SK-N-SH treated with all-trans-retinoic acid at 6 μM for 48 hours (cell line): ENCODE data around the gene DDX20.

Source experiments
- ATAC-seq: fragments of 200-7000 bp; cut with Tn5 transposase; 3 replicates; pipeline ENCODE4 v1.9.1; 2020; ENCODE audit warnings: mild to moderate bottlenecking, moderate library complexity
- BACH2 ChIP-seq: fragments of 250-450 bp; sonication (Bioruptor Pico); IDR thresholded peaks from 2 replicates; pipeline ENCODE4 v1.9.0; 2021; ENCODE audit warnings: mild to moderate bottlenecking, borderline replicate concordance
- ESRRG ChIP-seq: fragments of 250-450 bp; sonication (Bioruptor Pico); IDR thresholded peaks from 2 replicates; pipeline ENCODE4 v1.6.1; 2021; ENCODE audit warnings: mild to moderate bottlenecking
- GLIS3 ChIP-seq: fragments of 250-450 bp; sonication (Bioruptor Pico); IDR thresholded peaks from 2 replicates; pipeline ENCODE4 v1.5.0; 2020; ENCODE audit warnings: mild to moderate bottlenecking, moderate library complexity
- ISL1 ChIP-seq: fragments of 250-450 bp; sonication (Bioruptor Pico); IDR thresholded peaks from 2 replicates; pipeline ENCODE4 v2.1.2; 2022; ENCODE audit warnings: mild to moderate bottlenecking, moderate library complexity
- OSR1 ChIP-seq: fragments of 250-450 bp; sonication (Bioruptor Pico); IDR thresholded peaks from 2 replicates; pipeline ENCODE4 v1.8.0; 2022; ENCODE audit warnings: moderate library complexity, mild to moderate bottlenecking, inconsistent platforms
- PPARA ChIP-seq: fragments of 250-450 bp; sonication (Bioruptor Pico); IDR thresholded peaks from 2 replicates; pipeline ENCODE4 v1.5.0; 2020; ENCODE audit warnings: mild to moderate bottlenecking, borderline replicate concordance
- RARB ChIP-seq: fragments of 250-450 bp; sonication (Bioruptor Pico); IDR thresholded peaks from 2 replicates; pipeline ENCODE4 v1.8.0; 2021; ENCODE audit warnings: mild to moderate bottlenecking, moderate library complexity
- SNAI2 ChIP-seq: fragments of 250-450 bp; sonication (Bioruptor Pico); IDR thresholded peaks from 2 replicates; pipeline ENCODE4 v1.5.0; 2020; ENCODE audit warnings: mild to moderate bottlenecking, moderate library complexity
- TCF4 ChIP-seq: fragments of 250-450 bp; sonication (Bioruptor Pico); IDR thresholded peaks from 2 replicates; pipeline ENCODE4 v1.8.0; 2021; ENCODE audit warnings: mild to moderate bottlenecking, moderate library complexity, borderline replicate concordance
- ZC3H10 ChIP-seq: fragments of 250-450 bp; sonication (Bioruptor Pico); IDR thresholded peaks from 2 replicates; pipeline ENCODE4 v1.5.1; 2021; ENCODE audit warnings: mild to moderate bottlenecking, moderate library complexity
- ZFP3 ChIP-seq: fragments of 250-450 bp; sonication (Bioruptor Pico); IDR thresholded peaks from 2 replicates; pipeline ENCODE4 v1.5.0; 2020; ENCODE audit warnings: mild to moderate bottlenecking, moderate library complexity
- ZFP30 ChIP-seq: fragments of 450-650 bp; formaldehyde crosslinking; IDR thresholded peaks from 2 replicates; pipeline ENCODE4 v1.5.0; 2022; ENCODE audit warnings: mild to moderate bottlenecking, moderate library complexity
- ZNF565 ChIP-seq: fragments of 450-650 bp; formaldehyde crosslinking; conservative IDR thresholded peaks from 2 replicates; pipeline ENCODE4 v1.5.0; 2020; ENCODE audit warnings: low read depth, mild to moderate bottlenecking, moderate library complexity
- ZNF70 ChIP-seq: fragments of 450-650 bp; formaldehyde crosslinking; IDR thresholded peaks from 2 replicates; pipeline ENCODE4 v1.5.0; 2020; ENCODE audit warnings: mild to moderate bottlenecking, moderate library complexity
- ZNF8 ChIP-seq: fragments of 450-650 bp; formaldehyde crosslinking; IDR thresholded peaks from 2 replicates; pipeline ENCODE4 v1.5.0; 2020; ENCODE audit warnings: mild to moderate bottlenecking, moderate library complexity
- TF ChIP-seq, protein P1 (sequence below): fragments of 250-450 bp; sonication (Bioruptor Pico); IDR thresholded peaks from 2 replicates; pipeline ENCODE4 v1.8.0; 2021; ENCODE audit warnings: low read depth, mild to moderate bottlenecking, moderate library complexity, borderline replicate concordance
- TF ChIP-seq, protein P2 (sequence below): fragments of 250-450 bp; sonication (Bioruptor Pico); IDR thresholded peaks from 2 replicates; pipeline ENCODE4 v1.8.0; 2020; ENCODE audit warnings: mild to moderate bottlenecking, moderate library complexity, borderline replicate concordance
- TF ChIP-seq, protein P3 (sequence below): fragments of 250-450 bp; sonication (Bioruptor Pico); IDR thresholded peaks from 2 replicates; pipeline ENCODE4 v1.5.1; 2020; ENCODE audit warnings: low read depth, mild to moderate bottlenecking, moderate library complexity

Gene DDX20

DNA sequence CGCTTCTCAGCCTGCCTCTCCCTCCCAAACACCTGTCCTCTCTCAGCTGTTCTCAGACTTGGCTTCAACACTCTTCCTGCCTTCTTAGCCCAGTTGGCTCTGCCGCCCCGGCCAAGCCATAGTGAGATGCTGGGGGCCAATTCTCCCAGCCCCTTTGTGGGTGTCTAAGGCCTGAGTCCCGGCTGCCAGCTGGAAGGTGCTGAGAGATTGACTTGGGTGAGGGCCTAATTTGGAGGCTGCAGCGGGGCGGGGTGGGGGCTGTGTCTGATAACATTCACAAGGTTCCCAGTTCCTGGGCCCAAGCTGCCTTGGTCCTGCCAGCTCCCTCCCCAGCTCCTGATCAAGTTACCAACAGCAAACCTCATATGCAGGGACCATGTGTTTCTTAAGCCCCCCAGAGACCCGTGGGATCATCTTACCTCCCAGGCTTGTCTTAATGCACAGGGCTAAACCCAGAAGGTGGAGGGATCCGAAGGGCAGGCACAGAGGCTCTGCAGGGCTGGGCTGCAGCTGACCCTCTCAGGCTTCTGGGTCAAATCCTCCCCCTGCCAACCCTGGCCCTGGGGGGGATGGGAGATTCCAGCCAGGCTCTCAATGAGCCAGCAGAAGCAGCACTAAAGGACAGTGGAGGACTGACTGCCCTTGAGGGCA lies 26.3 kb upstream of the DDX20 start:
- TF ChIP-seq BACH2 (no peak), ZNF565 (CRISPR knock-in tag) (no peak), SNAI2 (CRISPR knock-in tag) (no peak), ZFP3 (CRISPR knock-in tag) (no peak)
- ATAC-seq: no peak

DNA sequence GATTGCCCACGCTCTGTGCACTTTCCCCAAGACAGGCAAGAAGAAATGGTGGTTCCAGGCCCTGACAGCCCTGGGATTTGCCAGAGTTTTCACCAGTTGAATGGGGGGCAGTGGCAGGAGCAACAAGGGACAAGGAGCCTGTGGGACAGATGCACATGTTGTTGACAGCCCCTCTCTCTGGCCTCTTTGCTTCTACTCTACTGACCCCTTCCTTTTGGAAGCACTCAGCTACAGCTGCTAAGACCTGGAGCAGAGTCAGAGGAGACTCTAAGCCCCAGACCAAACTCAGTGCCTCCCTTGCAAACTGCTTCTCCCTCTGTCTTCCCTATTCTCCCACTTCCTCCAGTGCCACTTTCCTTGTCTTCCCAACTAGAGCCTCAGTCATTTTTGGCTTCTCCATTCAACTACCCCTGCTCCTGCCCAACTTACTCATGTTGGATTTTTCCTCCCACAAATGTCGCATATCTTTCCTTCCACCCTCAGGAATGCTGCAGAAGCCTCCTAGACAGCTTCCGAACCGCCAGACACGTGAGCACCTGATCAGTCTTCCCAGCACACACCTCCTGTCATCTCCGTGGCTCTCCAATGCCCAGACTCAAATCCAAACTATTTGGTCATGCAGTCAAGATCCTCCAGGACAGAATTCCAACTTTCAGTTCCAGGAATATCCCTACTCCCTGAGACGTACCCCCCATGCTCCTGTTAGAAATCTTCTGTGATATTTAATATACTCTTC lies 25.6 kb upstream of the DDX20 start:
- TF ChIP-seq OSR1 (CRISPR knock-in tag) (no peak), TCF4 (CRISPR knock-in tag) (no peak), RARB (CRISPR knock-in tag) (no peak), GLIS3 (CRISPR knock-in tag) (no peak), ISL1 (CRISPR knock-in tag) (no peak), PPARA (CRISPR knock-in tag) (no peak), ZFP30 (CRISPR knock-in tag) (no peak), ZNF565 (CRISPR knock-in tag) (no peak), ZNF8 (CRISPR knock-in tag) (no peak), ZNF70 (CRISPR knock-in tag) (no peak), ZFP3 (CRISPR knock-in tag) (no peak)
- TF ChIP-seq, protein P1, sequence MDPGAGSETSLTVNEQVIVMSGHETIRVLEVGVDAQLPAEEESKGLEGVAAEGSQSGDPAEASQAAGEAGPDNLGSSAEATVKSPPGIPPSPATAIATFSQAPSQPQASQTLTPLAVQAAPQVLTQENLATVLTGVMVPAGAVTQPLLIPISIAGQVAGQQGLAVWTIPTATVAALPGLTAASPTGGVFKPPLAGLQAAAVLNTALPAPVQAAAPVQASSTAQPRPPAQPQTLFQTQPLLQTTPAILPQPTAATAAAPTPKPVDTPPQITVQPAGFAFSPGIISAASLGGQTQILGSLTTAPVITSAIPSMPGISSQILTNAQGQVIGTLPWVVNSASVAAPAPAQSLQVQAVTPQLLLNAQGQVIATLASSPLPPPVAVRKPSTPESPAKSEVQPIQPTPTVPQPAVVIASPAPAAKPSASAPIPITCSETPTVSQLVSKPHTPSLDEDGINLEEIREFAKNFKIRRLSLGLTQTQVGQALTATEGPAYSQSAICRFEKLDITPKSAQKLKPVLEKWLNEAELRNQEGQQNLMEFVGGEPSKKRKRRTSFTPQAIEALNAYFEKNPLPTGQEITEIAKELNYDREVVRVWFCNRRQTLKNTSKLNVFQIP: no peak
- TF ChIP-seq, protein P2, sequence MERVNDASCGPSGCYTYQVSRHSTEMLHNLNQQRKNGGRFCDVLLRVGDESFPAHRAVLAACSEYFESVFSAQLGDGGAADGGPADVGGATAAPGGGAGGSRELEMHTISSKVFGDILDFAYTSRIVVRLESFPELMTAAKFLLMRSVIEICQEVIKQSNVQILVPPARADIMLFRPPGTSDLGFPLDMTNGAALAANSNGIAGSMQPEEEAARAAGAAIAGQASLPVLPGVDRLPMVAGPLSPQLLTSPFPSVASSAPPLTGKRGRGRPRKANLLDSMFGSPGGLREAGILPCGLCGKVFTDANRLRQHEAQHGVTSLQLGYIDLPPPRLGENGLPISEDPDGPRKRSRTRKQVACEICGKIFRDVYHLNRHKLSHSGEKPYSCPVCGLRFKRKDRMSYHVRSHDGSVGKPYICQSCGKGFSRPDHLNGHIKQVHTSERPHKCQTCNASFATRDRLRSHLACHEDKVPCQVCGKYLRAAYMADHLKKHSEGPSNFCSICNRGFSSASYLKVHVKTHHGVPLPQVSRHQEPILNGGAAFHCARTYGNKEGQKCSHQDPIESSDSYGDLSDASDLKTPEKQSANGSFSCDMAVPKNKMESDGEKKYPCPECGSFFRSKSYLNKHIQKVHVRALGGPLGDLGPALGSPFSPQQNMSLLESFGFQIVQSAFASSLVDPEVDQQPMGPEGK (CRISPR knock-in tag): no peak
- no peak for ATAC-seq

DNA sequence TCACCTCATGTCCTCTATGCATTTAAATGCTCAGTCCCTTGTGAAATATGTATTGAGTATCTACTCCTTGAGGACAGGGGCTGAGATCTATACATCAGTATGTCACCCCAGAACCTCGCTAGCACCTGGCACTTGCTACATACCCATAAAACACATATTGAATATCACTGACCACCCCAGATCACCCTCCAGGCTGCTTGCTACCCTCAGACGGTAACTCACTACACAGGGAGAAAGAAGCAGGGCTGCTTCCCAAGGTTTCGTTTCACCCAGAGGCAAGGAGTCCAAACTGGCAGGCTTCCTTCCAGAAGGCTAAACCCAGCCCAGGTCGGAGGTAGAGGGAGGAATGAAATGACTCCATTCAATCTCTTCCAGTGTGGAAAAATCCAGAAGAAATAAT lies 25.0 kb upstream of the DDX20 start:
- no peak for TF ChIP-seq BACH2
- TF ChIP-seq SNAI2 (CRISPR knock-in tag): no peak
- TF ChIP-seq, protein P1: no peak
- no peak for TF ChIP-seq ZNF565 (CRISPR knock-in tag)
- TF ChIP-seq ZFP30 (CRISPR knock-in tag): no peak
- no peak for TF ChIP-seq OSR1 (CRISPR knock-in tag)
- TF ChIP-seq ZC3H10 (CRISPR knock-in tag): no peak

DNA sequence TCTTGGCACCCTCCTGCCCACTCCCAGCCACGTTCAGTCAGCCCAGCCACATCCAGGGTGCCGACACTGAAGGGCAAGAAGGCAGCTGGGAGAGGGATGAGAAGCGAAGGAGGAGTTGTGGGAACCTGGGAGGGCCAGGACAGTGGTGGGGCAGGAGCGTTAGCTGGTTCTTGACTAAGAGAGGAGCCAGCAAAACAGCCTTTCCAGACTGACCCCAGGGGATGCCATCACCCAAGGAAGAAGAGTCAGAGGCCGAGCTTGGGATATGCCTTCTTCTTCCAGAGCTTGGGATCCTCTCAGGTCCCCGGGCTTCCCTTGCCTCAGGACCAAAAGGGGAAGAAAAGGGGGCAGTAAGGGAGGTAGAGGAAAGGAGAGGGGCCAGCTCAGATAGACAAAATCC lies 23.7 kb upstream of the DDX20 start:
- TF ChIP-seq SNAI2 (CRISPR knock-in tag) (no peak), ZNF70 (CRISPR knock-in tag) (no peak), ZC3H10 (CRISPR knock-in tag) (no peak), ZNF8 (CRISPR knock-in tag) (no peak)
- no peak for ATAC-seq

More for the DNA sequence above, 25.0 kb upstream of the DDX20 start:
- ATAC-seq: no peak

DNA sequence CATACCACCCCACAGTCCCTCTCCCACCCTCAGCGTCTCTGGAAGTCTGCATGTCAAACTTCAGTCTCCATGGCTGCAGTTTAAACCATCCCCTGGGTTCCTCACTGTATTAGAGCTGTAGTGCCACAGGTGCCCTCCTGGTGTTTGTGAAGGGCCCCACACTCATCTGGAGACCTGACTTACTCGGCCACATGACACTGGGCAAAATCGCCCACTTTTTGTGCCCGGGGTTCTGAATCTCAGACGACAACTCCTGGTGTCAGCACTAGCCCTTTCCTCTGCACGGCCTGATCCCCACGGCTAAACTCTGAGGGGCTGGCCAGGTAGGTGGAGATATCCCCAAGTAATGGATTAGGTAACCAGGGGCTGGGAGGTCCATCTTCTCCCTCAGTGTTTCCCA lies 23.0 kb upstream of the DDX20 start:
- no peak for ATAC-seq
- TF ChIP-seq BACH2 (no peak), ESRRG (CRISPR knock-in tag) (no peak), ZC3H10 (CRISPR knock-in tag) (no peak)
- TF ChIP-seq, protein P2 (CRISPR knock-in tag): no peak
- TF ChIP-seq, protein P3, sequence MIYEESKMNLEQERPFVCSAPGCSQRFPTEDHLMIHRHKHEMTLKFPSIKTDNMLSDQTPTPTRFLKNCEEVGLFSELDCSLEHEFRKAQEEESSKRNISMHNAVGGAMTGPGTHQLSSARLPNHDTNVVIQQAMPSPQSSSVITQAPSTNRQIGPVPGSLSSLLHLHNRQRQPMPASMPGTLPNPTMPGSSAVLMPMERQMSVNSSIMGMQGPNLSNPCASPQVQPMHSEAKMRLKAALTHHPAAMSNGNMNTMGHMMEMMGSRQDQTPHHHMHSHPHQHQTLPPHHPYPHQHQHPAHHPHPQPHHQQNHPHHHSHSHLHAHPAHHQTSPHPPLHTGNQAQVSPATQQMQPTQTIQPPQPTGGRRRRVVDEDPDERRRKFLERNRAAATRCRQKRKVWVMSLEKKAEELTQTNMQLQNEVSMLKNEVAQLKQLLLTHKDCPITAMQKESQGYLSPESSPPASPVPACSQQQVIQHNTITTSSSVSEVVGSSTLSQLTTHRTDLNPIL (CRISPR knock-in tag): no peak
